ENCODE results near the gene LYSET.
A peak's percentile ranks its signal among the peaks of the same experiment; 100 is the strongest.
"Not testable (repeated sequence)": the region's sequence is repeated elsewhere in the genome, so short reads cannot be mapped to it uniquely, and the experiment has no call there.

LYSET gene

GRCh38 chr14:93230539-93230938, 45.4 kb downstream of the LYSET start:
- no peak for DNase-seq

- peak; percentile 14 for DNase-seq
These were observed 46.2 kb downstream of the LYSET start for GRCh38 chr14:93231129-93231979.

- no peak for DNase-seq
These were observed 47.0 kb downstream of the LYSET start for GRCh38 chr14:93232159-93232558.

- DNase-seq = not testable (repeated sequence)
These were observed 48.0 kb downstream of the LYSET start for GRCh38 chr14:93233078-93233477.

- no peak for DNase-seq
These were observed 49.7 kb downstream of the LYSET start for GRCh38 chr14:93234798-93235197.
